Mesodermal cell (in vitro differentiated cells): ENCODE results near the gene LRMDA.

ENCODE experiments used
- H3K27ac ChIP-seq: 2 replicates; pipeline ENCODE4 v1.7.0; 2013; ENCODE audit warnings: mild to moderate bottlenecking, low read depth, low read length, moderate library complexity; ENCODE audit not compliant: severe bottlenecking
- H3K36me3 ChIP-seq: 2 replicates; pipeline ENCODE4 v1.7.1; 2013; ENCODE audit warnings: mild to moderate bottlenecking, low read length, moderate library complexity; ENCODE audit not compliant: control insufficient read depth, insufficient read depth
- H3K4me1 ChIP-seq: one replicate; pipeline ENCODE4 v1.7.1; 2013; ENCODE audit warnings: mild to moderate bottlenecking, low read length; ENCODE audit not compliant: insufficient read depth, control insufficient read depth, poor library complexity, severe bottlenecking
- H3K4me3 ChIP-seq: 2 replicates; pipeline ENCODE4 v1.7.0; 2013; ENCODE audit warnings: low read length, control low read depth, mild to moderate bottlenecking; ENCODE audit not compliant: insufficient read depth, poor library complexity, severe bottlenecking; ENCODE audit errors: extremely low read depth
- H3K9me3 ChIP-seq: 2 replicates; pipeline ENCODE4 v1.7.1; 2013; ENCODE audit warnings: mild to moderate bottlenecking, low read length, moderate library complexity; ENCODE audit not compliant: control insufficient read depth
- WGBS, 2 experiments: methylation state at CpG; one replicate each; pipeline ENCODE4 v1.1.5; 2013; ENCODE audit warnings: missing lambda C conversion rate in 2 of 2; ENCODE audit not compliant: insufficient coverage in 2 of 2; 5-methylcytosine and 5-hydroxymethylcytosine counted together

The LRMDA gene

DNA sequence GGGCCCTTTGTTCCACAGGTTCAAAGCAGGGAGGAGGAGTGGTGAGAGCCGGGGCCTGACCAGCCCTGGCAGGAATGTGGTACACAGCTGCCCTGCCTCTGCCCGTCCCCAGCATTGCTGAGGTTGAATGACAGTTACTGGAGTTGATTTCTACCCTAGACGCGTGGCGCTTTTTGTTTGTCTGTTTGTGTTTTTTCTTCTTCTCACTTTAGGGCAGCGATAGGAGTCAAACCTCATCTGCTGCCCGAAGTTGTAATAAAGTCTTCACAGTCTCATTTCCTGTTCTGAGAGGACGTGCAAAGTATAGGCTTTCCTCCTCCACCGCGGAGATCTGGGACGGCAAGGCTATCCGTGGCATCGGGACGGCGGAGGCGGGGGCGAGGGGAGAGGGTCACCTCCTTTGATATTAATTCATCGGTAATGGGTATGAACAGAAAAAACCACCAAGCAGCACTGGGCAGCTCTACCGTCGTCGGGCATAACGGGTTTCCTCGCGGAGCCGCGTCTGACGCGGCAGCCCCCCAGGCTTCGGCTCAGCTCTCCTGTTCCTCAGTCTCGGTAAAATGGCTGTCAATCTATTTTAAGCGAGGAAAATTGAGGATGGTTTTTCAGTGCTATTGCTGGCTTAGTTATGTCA lies 160.8 kb downstream of the LRMDA start:
- no peak overlapping the region for H3K27ac ChIP-seq
- WGBS, 2 experiments = 94 to 99% methylated on average over 28 to 30 of the region's 31 CpGs
- H3K36me3 ChIP-seq = no peaks in the 10 kb centered on the region
- H3K4me3 ChIP-seq = no peak overlapping the region
- peaks cover 8% of the 10 kb centered on the region for H3K4me1 ChIP-seq
- no peaks in the 10 kb centered on the region for H3K9me3 ChIP-seq

DNA sequence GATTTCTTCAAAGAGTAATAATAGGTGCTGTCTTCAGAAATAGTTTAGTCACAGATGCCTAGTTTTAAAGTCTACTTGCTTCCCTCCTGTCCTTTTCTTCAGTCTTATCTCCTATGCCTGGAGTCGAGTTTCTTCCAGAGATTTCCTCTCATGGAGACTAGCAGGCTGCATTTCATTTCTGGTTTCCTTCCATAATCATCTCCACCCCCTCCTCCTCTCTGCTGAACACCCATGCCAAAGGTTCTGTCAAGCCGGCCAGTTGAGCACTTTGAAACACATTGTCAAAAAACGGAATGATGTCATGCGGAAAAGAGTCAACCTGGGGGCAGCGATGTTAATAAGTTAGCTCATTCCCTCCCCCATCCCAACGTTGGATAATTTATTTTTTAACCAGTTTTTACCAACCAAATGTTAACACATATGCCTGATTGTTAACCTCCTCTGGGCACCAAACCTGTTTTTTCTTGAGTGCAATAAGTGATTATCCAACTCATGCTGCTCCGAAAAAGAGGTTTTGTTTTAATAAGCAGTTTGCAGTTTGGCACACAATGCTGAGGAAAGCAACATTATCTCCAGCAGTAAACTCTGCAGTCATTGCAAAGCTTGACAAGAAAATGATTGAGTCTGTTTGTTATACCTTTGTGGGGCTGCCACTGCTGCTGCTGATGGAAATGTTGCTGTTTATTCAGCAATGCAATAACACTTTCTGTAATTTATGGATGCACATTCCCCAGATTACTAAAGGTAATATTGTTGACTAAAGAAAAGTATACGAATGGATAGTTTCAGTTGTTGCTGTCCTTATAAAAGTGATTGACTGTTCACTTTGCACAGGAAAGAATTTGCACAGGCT lies 161.6 kb downstream of the LRMDA start:
- 85 to 87% methylated on average over 7 of the region's 8 CpGs for WGBS, 2 experiments
- peak overlapping the region; percentile 25 for H3K27ac ChIP-seq
- peaks cover 8% of the 10 kb centered on the region for H3K4me1 ChIP-seq
- H3K36me3 ChIP-seq = no peaks in the 10 kb centered on the region
- H3K9me3 ChIP-seq = no peaks in the 10 kb centered on the region
- H3K4me3 ChIP-seq = no peak overlapping the region

DNA sequence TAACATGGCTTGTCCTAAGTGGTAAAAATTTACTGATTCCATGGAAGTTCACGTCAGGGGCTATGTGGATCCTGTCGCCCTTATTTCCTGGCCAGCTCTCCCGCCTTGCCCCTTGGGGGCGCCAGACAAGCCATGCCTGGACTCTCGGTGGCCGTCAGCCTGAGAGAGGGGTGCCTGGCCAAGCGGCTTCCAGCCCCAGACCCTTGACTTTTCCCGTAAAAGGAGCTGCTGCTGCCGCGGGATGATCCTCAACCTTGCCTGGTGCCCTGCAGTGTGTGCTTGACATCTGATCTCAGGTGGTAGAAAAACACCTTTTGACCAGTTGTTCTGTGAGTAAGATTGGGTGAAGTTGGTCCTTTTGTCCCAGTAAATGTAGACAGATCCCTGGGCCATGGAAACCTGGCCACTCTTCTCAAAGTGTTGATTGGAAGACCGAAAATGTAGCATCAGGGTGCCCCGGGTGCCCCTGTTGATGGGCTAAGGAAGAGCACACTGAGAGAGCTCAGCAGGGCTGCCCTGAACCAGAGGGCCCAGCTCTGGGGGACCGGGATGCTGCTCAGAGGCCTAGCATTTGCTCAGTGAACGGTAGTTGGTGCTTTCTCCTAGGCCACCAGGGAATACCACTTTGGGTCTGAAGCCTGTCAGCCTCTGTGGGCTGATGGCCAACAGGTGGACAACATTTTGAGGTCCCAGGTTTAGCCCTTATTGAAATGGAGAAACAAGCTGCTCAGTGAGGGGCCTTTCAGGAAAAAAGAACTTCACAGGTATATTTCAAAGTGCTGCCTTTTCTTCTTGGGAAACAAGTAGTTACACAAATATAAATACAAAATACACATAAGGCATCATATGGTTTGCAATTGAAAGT lies 162.5 kb downstream of the LRMDA start:
- 71 to 81% methylated on average over 11 to 13 of the region's 14 CpGs for WGBS, 2 experiments

DNA sequence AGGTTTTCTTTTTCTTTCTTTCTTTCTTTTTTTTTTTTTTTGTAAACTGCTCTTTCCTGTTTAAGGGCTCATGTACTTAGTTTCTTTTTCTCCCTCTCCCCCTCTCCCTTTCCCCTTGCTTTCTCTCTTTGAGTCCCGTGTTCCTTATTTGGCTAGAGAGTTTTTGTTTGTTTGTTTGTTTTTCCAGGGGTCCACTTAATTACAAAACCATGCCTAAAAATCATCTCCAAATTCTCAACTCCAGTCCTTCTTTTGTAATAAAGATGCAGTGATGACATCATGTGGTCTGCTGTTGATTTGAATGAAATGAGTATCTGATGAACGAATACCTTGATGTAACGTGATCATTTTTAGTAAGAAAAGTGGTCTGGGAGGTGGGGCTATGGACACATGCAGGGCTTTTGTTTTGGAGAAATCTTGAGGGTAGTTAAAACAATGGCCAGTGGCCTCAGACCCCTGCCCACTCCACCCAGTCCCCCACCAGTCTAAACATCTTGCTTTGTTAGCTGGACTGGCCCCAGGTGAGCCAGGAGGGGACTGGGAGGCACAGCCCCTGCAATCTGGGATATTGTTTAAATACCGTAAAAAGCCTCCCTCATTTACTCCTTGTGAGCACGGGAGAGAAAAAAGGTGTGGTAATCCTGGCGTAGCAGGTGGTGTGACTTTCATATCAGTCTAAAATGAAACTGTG lies 165.7 kb downstream of the LRMDA start:
- Histone ChIP-seq H3K27ac (no peak overlapping the region), H3K4me3 (no peak overlapping the region), H3K36me3 (no peaks in the 10 kb centered on the region), H3K9me3 (no peaks in the 10 kb centered on the region), H3K4me1 (peaks cover 8% of the 10 kb centered on the region)
- WGBS, 2 experiments = 17% methylated on average over 3 of the region's 6 CpGs; no CpG with 5 or more reads in 1 of the 2 experiments

More for the DNA sequence above, 162.5 kb downstream of the LRMDA start:
- no peaks in the 10 kb centered on the region for H3K9me3 ChIP-seq
- no peak overlapping the region for H3K27ac ChIP-seq
- no peaks in the 10 kb centered on the region for H3K36me3 ChIP-seq
- H3K4me1 ChIP-seq = peaks cover 8% of the 10 kb centered on the region
- no peak overlapping the region for H3K4me3 ChIP-seq

DNA sequence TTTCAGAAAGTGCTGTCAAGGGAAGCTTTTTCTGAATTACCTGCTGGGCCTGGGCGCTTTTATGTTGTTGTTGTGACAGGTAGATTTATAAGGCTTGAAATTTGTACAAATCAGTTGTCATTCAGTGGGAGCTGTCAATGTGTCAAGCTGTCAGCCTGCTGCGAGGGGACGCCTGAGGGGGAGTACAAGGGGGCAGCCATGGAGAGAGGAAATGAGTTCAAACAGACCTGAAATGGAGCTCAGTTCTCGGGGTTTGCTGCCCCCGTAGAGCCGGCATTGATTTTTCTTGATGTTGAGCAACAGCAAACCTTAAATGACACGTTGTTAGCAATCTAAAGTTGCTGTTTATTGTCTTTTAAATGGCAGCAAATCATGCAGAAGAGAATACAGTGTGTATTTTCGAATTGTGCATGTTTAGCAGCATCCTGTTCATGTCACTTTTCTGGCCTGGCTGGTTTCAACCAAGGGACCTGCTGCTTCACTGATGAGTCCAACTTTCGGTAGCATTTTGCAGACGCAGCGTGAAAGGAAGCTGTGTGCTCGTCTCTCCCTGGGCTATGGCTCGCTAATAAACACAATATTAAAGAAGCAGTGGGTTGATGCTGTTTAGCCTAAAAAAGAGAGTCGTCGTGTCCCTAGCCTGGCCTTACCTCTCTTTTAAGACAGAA lies 166.5 kb downstream of the LRMDA start:
- Histone ChIP-seq H3K27ac (no peak overlapping the region), H3K4me1 (peaks cover 2% of the 10 kb centered on the region), H3K36me3 (no peaks in the 10 kb centered on the region), H3K4me3 (no peak overlapping the region), H3K9me3 (no peaks in the 10 kb centered on the region)
- WGBS, 2 experiments = 38 to 49% methylated on average over 10 to 14 of the region's 15 CpGs

- no peak overlapping the region for H3K27ac ChIP-seq
- no peaks in the 10 kb centered on the region for H3K4me1 ChIP-seq
- no peak overlapping the region for H3K4me3 ChIP-seq
- no peaks in the 10 kb centered on the region for H3K36me3 ChIP-seq
- H3K9me3 ChIP-seq = no peaks in the 10 kb centered on the region
- 93 to 95% methylated on average over 4 of the region's 5 CpGs for WGBS, 2 experiments
These were observed 167.6 kb downstream of the LRMDA start for GRCh38 chr10:75598998-75599397.

GRCh38 chr10:75599875-75600648 lies 168.6 kb downstream of the LRMDA start:
- WGBS, 2 experiments = 61 to 66% methylated on average over 2 of the region's 2 CpGs
- Histone ChIP-seq H3K27ac (no peak overlapping the region), H3K4me3 (no peak overlapping the region), H3K36me3 (no peaks in the 10 kb centered on the region), H3K4me1 (no peaks in the 10 kb centered on the region), H3K9me3 (no peaks in the 10 kb centered on the region)

- Histone ChIP-seq H3K4me3 (no peak overlapping the region), H3K36me3 (no peaks in the 10 kb centered on the region), H3K9me3 (no peaks in the 10 kb centered on the region), H3K4me1 (no peaks in the 10 kb centered on the region), H3K27ac (no peak overlapping the region)
- no CpG with 5 or more reads among the region's 4 CpGs for WGBS, 2 experiments
These were observed 169.4 kb downstream of the LRMDA start for GRCh38 chr10:75600833-75601232.

DNA sequence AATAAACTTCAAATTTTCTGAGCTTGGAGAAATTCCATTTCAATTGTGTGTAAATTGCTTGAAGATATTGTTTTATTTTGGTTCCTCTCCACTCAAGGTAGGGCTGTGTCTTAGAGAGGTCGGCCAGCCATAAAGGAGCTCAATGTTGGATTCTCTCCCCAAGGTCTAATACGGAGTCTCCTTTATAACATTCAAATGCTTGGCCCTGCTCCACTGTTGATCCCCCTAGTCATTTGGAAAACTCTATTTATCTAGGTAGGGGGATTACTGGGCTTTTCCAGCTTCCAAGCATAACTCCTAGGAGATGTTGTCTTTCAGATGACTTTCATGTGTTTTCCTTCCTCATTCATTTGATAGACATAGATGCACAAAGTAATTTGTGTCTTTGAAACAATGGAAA lies 170.9 kb downstream of the LRMDA start:
- H3K9me3 ChIP-seq = no peaks in the 10 kb centered on the region
- WGBS, 2 experiments = no CpG with 5 or more reads among the region's 2 CpGs
- H3K4me3 ChIP-seq = no peak overlapping the region
- no peaks in the 10 kb centered on the region for H3K36me3 ChIP-seq
- no peak overlapping the region for H3K27ac ChIP-seq
- H3K4me1 ChIP-seq = no peaks in the 10 kb centered on the region
